Measurements from ENCODE around the gene PPP1R12C.

The PPP1R12C gene

GRCh38 chr19:55088021-55088451 lies 29.4 kb downstream of the PPP1R12C start:
- ATAC-seq (replicated peaks) (no peak), DNase-seq (no peak)
- peak overlapping the region; percentile 21 to 72 for H3K4me3 Mint-ChIP-seq
- no peaks in the 10 kb centered on the region for H3K9me3 Mint-ChIP-seq
- H3K27ac Mint-ChIP-seq = peak overlapping the region in 1 of 2 donors; percentile 76
- peaks cover 18 to 55% of the 10 kb centered on the region in 2 donors for H3K27me3 Mint-ChIP-seq
- peaks cover 16 to 19% of the 10 kb centered on the region in 2 donors for H3K4me1 Mint-ChIP-seq (ENCODE audit: low read depth in 2 of 2)
- peaks cover 7% of the 10 kb centered on the region for H3K36me3 Mint-ChIP-seq (ENCODE audit: insufficient read depth)

- H3K4me3 Mint-ChIP-seq = peak overlapping the region in 1 of 2 donors; percentile 72
- no peaks in the 10 kb centered on the region for H3K9me3 Mint-ChIP-seq
- no peak overlapping the region for H3K27ac Mint-ChIP-seq
- peaks cover 16 to 20% of the 10 kb centered on the region in 2 donors for H3K4me1 Mint-ChIP-seq (ENCODE audit: low read depth in 2 of 2)
- ATAC-seq (replicated peaks) = no peak
- peaks cover 7% of the 10 kb centered on the region for H3K36me3 Mint-ChIP-seq (ENCODE audit: insufficient read depth)
- peaks cover 23 to 60% of the 10 kb centered on the region in 2 donors for H3K27me3 Mint-ChIP-seq
- no peak for DNase-seq
These were observed 29.9 kb downstream of the PPP1R12C start for GRCh38 chr19:55087542-55087901.

GRCh38 chr19:55086730-55087541 lies 30.5 kb downstream of the PPP1R12C start:
- DNase-seq = no peak
- Mint-ChIP-seq H3K27me3 (peaks cover 26 to 66% of the 10 kb centered on the region in 2 donors), H3K4me1 (ENCODE audit: low read depth in 2 of 2) (peaks cover 19 to 23% of the 10 kb centered on the region in 2 donors), H3K27ac (no peak overlapping the region), H3K36me3 (ENCODE audit: insufficient read depth) (peaks cover 9% of the 10 kb centered on the region), H3K9me3 (no peaks in the 10 kb centered on the region), H3K4me3 (peak overlapping the region in 1 of 2 donors; percentile 72)
- ATAC-seq (replicated peaks) = peak; percentile 53

- Mint-ChIP-seq H3K4me1 (ENCODE audit: low read depth in 2 of 2) (peaks cover 19 to 23% of the 10 kb centered on the region in 2 donors), H3K9me3 (no peaks in the 10 kb centered on the region), H3K27me3 (peaks cover 26 to 67% of the 10 kb centered on the region in 2 donors), H3K4me3 (no peak overlapping the region), H3K36me3 (ENCODE audit: insufficient read depth) (peaks cover 14% of the 10 kb centered on the region), H3K27ac (no peak overlapping the region)
- no peak for ATAC-seq (replicated peaks)
- no peak for DNase-seq
These were observed 31.3 kb downstream of the PPP1R12C start for GRCh38 chr19:55085923-55086715.

GRCh38 chr19:55084416-55084815 lies 33.0 kb downstream of the PPP1R12C start:
- Mint-ChIP-seq H3K9me3 (no peaks in the 10 kb centered on the region), H3K4me3 (no peak overlapping the region), H3K27me3 (peaks cover 26 to 82% of the 10 kb centered on the region in 2 donors), H3K4me1 (ENCODE audit: low read depth in 2 of 2) (peaks cover 24 to 34% of the 10 kb centered on the region in 2 donors), H3K27ac (no peak overlapping the region), H3K36me3 (ENCODE audit: insufficient read depth) (peaks cover 14% of the 10 kb centered on the region)
- ATAC-seq (replicated peaks) = no peak
- no peak for DNase-seq

GRCh38 chr19:55083004-55083850 lies 34.2 kb downstream of the PPP1R12C start:
- Mint-ChIP-seq H3K4me3 (peak overlapping the region; percentile 74 to 84), H3K27ac (no peak overlapping the region), H3K4me1 (ENCODE audit: low read depth in 2 of 2) (peaks cover 20 to 30% of the 10 kb centered on the region in 2 donors), H3K36me3 (ENCODE audit: insufficient read depth) (peaks cover 14% of the 10 kb centered on the region), H3K27me3 (peaks cover 21 to 79% of the 10 kb centered on the region in 2 donors), H3K9me3 (no peaks in the 10 kb centered on the region)
- no peak for DNase-seq
- ATAC-seq (replicated peaks) = no peak

GRCh38 chr19:55082020-55082851 lies 35.2 kb downstream of the PPP1R12C start:
- Mint-ChIP-seq H3K9me3 (no peaks in the 10 kb centered on the region), H3K4me3 (peak overlapping the region; percentile 74 to 84), H3K27me3 (peaks cover 24 to 74% of the 10 kb centered on the region in 2 donors), H3K27ac (no peak overlapping the region), H3K36me3 (ENCODE audit: insufficient read depth) (peaks cover 14% of the 10 kb centered on the region), H3K4me1 (ENCODE audit: low read depth in 2 of 2) (peaks cover 15 to 22% of the 10 kb centered on the region in 2 donors)
- ATAC-seq (replicated peaks) = peak; percentile 4
- peak in 1 of 3 experiments; percentile 27 for DNase-seq

GRCh38 chr19:55081770-55082019 lies 35.7 kb downstream of the PPP1R12C start:
- Mint-ChIP-seq H3K4me1 (ENCODE audit: low read depth in 2 of 2) (peaks cover 14 to 21% of the 10 kb centered on the region in 2 donors), H3K36me3 (ENCODE audit: insufficient read depth) (peaks cover 14% of the 10 kb centered on the region), H3K27ac (peak overlapping the region in 1 of 2 donors; percentile 67), H3K27me3 (peaks cover 29 to 75% of the 10 kb centered on the region in 2 donors), H3K4me3 (peak overlapping the region; percentile 74 to 84), H3K9me3 (no peaks in the 10 kb centered on the region)
- ATAC-seq (replicated peaks) (no peak), DNase-seq (no peak)

GRCh38 chr19:55080968-55081769 lies 36.3 kb downstream of the PPP1R12C start:
- peak; percentile 89 to 94 (median 90) for DNase-seq
- peaks cover 14 to 21% of the 10 kb centered on the region in 2 donors for H3K4me1 Mint-ChIP-seq (ENCODE audit: low read depth in 2 of 2)
- H3K9me3 Mint-ChIP-seq = no peaks in the 10 kb centered on the region
- H3K4me3 Mint-ChIP-seq = peak overlapping the region; percentile 74 to 84
- H3K27ac Mint-ChIP-seq = peak overlapping the region; percentile 36 to 67
- H3K27me3 Mint-ChIP-seq = peaks cover 33 to 80% of the 10 kb centered on the region in 2 donors
- peak; percentile 86 for ATAC-seq (replicated peaks)
- peaks cover 14% of the 10 kb centered on the region for H3K36me3 Mint-ChIP-seq (ENCODE audit: insufficient read depth)

GRCh38 chr19:55080121-55080967 lies 37.1 kb downstream of the PPP1R12C start:
- H3K9me3 Mint-ChIP-seq = no peaks in the 10 kb centered on the region
- DNase-seq = peak; percentile 53 to 62 (median 54)
- H3K27me3 Mint-ChIP-seq = peaks cover 37 to 80% of the 10 kb centered on the region in 2 donors
- peaks cover 14 to 21% of the 10 kb centered on the region in 2 donors for H3K4me1 Mint-ChIP-seq (ENCODE audit: low read depth in 2 of 2)
- H3K36me3 Mint-ChIP-seq (ENCODE audit: insufficient read depth) = peaks cover 14% of the 10 kb centered on the region
- ATAC-seq (replicated peaks) = peak; percentile 44
- H3K4me3 Mint-ChIP-seq = peak overlapping the region; percentile 74 to 84
- peak overlapping the region; percentile 36 to 77 for H3K27ac Mint-ChIP-seq

- Mint-ChIP-seq H3K9me3 (no peaks in the 10 kb centered on the region), H3K4me1 (ENCODE audit: low read depth in 2 of 2) (peaks cover 14 to 21% of the 10 kb centered on the region in 2 donors), H3K36me3 (ENCODE audit: insufficient read depth) (peaks cover 14% of the 10 kb centered on the region), H3K27ac (peak overlapping the region; percentile 36 to 77), H3K27me3 (peaks cover 44 to 82% of the 10 kb centered on the region in 2 donors), H3K4me3 (peak overlapping the region; percentile 74 to 84)
- no peak for ATAC-seq (replicated peaks)
- DNase-seq = no peak
These were observed 37.9 kb downstream of the PPP1R12C start for GRCh38 chr19:55079400-55080038.
